HEK293T (cell line): Measurements from ENCODE around the gene S100A9.

Experiments used
- BHLHE40 ChIP-seq: fragments of 450-650 bp; IDR thresholded peaks from 2 replicates; pipeline ENCODE4 v1.6.1; 2016; ENCODE audit warnings: mild to moderate bottlenecking, moderate library complexity, borderline replicate concordance
- ELF4 ChIP-seq: fragments of 450-650 bp; IDR thresholded peaks from 2 replicates; pipeline ENCODE4 v1.6.1; 2017; ENCODE audit warnings: antibody characterized with exemption
- FOXK2 ChIP-seq: fragments of 450-650 bp; IDR thresholded peaks from 2 replicates; pipeline ENCODE4 v1.6.1; 2016; ENCODE audit warnings: mild to moderate bottlenecking
- HDGF ChIP-seq: fragments of 450-650 bp; IDR thresholded peaks from 2 replicates; pipeline ENCODE4 v1.6.1; 2017; ENCODE audit warnings: antibody characterized with exemption, borderline replicate concordance
- LEF1 ChIP-seq: fragments of 450-650 bp; IDR thresholded peaks from 2 replicates; pipeline ENCODE4 v1.6.1; 2017; ENCODE audit warnings: mild to moderate bottlenecking, borderline replicate concordance
- TARDBP ChIP-seq: fragments of 450-650 bp; IDR thresholded peaks from 2 replicates; pipeline ENCODE4 v1.6.1; 2016
- ZNF384 ChIP-seq: fragments of 450-650 bp; IDR thresholded peaks from 2 replicates; pipeline ENCODE4 v1.6.1; 2016

DNA sequence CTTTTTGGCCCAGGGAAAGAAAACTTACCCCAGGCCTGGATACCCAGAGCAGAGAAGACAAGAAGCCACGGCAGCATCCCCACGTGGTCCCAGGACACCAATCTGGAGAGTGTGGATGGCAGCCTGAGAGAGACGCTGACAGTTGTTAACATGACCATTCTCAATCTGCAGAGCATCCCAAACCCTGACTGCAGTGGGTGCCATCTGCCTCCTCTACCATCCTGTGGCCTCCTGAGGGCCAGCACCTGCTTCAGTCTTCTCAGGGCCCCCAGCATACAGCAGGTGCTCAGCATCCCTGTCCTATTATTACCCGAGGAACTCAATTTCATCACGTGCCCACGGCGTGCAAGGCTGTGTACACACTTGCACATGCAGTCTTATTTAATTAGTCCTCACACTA lies 9.8 kb upstream of the S100A9 start:
- TF ChIP-seq BHLHE40 = no peak
- no peak for TF ChIP-seq HDGF
- TF ChIP-seq ELF4 = no peak
- TF ChIP-seq TARDBP = no peak
- TF ChIP-seq ZNF384 = no peak
- no peak for TF ChIP-seq FOXK2
- TF ChIP-seq LEF1 = no peak
